Neural progenitor cell (in vitro differentiated cells): ENCODE measurements around the gene CFAP74.

Experiments
- EZH2 ChIP-seq: fragments of 200-600 bp; sonication (generic); IDR thresholded peaks from 2 replicates; pipeline ENCODE4 v1.6.1; 2017; ENCODE audit warnings: antibody characterized with exemption, mild to moderate bottlenecking, moderate library complexity
- TF ChIP-seq, protein P1 (sequence below): fragments of 200-600 bp; sonication (generic); IDR thresholded peaks from 2 replicates; pipeline ENCODE4 v1.5.1; 2017; ENCODE audit warnings: antibody characterized with exemption, mild to moderate bottlenecking

DNA sequence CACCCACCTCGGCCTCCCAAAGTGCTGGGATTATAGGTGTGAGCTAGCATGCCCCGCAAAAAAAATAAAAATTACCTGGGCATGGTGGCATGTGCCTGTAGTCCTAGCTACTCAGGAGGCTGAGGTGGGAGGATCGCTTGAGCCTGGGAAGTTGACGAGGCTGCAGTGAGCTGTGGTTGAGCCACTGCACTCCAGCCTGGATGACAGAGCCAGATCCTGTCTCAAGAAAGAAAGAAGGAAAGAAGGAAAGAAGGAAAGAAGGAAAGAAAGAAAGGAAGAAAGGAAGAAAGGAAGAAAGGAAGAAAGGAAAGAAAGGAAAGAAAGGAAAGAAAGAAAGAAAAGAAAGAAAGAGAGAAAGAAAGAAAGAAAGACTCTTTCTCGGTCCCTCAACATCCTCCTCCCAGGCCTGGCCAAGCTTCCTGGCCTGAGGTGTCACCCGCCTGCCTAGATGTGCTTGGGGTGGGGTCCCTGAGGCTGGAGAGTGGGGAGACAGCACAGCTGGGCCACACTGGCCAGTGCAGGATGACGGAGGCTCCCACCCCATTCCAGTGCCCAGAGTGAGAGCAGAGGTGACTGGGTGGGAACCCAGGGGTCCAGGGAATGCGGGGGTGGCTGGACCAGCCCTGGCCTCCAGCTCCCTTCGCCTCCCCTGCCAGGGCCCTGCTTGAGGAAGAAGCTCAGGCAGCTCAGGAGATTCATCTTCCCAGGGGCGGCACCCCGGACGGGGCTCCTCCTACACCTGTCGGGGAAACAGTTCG lies 102.5 kb downstream of the CFAP74 start:
- TF ChIP-seq EZH2: no peak
- TF ChIP-seq, protein P1, sequence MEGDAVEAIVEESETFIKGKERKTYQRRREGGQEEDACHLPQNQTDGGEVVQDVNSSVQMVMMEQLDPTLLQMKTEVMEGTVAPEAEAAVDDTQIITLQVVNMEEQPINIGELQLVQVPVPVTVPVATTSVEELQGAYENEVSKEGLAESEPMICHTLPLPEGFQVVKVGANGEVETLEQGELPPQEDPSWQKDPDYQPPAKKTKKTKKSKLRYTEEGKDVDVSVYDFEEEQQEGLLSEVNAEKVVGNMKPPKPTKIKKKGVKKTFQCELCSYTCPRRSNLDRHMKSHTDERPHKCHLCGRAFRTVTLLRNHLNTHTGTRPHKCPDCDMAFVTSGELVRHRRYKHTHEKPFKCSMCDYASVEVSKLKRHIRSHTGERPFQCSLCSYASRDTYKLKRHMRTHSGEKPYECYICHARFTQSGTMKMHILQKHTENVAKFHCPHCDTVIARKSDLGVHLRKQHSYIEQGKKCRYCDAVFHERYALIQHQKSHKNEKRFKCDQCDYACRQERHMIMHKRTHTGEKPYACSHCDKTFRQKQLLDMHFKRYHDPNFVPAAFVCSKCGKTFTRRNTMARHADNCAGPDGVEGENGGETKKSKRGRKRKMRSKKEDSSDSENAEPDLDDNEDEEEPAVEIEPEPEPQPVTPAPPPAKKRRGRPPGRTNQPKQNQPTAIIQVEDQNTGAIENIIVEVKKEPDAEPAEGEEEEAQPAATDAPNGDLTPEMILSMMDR: no peak
